HepG2 (cell line): Measurements from ENCODE around the gene ATP6V0E1. TPM values are rescaled to one million over a fixed set of nuclear protein-coding genes. Genes with fewer than 3 reads are reported as not detected.

ENCODE experiments used
- AHDC1 ChIP-seq: sonication (generic); formaldehyde crosslinking; IDR thresholded peaks from 2 replicates; pipeline ENCODE4 v1.5.1; 2020; ENCODE audit warnings: mild to moderate bottlenecking, missing genetic modification reagents, borderline replicate concordance
- ERF ChIP-seq: IDR thresholded peaks from 2 replicates; pipeline ENCODE4 v1.6.1; 2018; ENCODE audit warnings: missing biosample characterization, missing genetic modification reagents
- FIP1L1 ChIP-seq: fragments of 200-400 bp; formaldehyde crosslinking; IDR thresholded peaks from 2 replicates; pipeline ENCODE4 v1.6.1; 2018; ENCODE audit warnings: low read depth, mild to moderate bottlenecking, low read length, moderate library complexity, borderline replicate concordance; ENCODE audit not compliant: insufficient read depth
- KMT2A ChIP-seq: sonication (generic); formaldehyde crosslinking; IDR thresholded peaks from 2 replicates; pipeline ENCODE4 v1.4.0; 2020; ENCODE audit warnings: missing genetic modification reagents
- NCOA2 ChIP-seq: sonication (generic); formaldehyde crosslinking; IDR thresholded peaks from 2 replicates; pipeline ENCODE4 v1.8.0; 2022; ENCODE audit warnings: inconsistent platforms
- PAXIP1 ChIP-seq: sonication (generic); formaldehyde crosslinking; conservative IDR thresholded peaks from 2 replicates; pipeline ENCODE4 v1.4.0; 2020; ENCODE audit warnings: mild to moderate bottlenecking, missing genetic modification reagents, moderate library complexity
- SAP130 ChIP-seq: IDR thresholded peaks from 2 replicates; pipeline ENCODE4 v1.6.1; 2016; ENCODE audit warnings: low read depth
- SIX4 ChIP-seq: sonication (generic); formaldehyde crosslinking; IDR thresholded peaks from 2 replicates; pipeline ENCODE4 v1.4.0; 2020; ENCODE audit warnings: missing genetic modification reagents
- SOX13 ChIP-seq, 3 experiments: fragments of 450-650 bp in 1 of 3; sonication (generic) in 1 of 3; formaldehyde crosslinking in 1 of 3; IDR thresholded peaks in 2 of 3; conservative IDR thresholded peaks in 1 of 3; 2 replicates each; pipeline versions ENCODE4 v1.5.0 to v1.6.1; 2016 to 2020; ENCODE audit warnings: antibody characterized with exemption in 1 of 3, mild to moderate bottlenecking in 1 of 3, missing compliant biosample characterization in 1 of 3, missing genetic modification reagents in 1 of 3, moderate library complexity in 1 of 3
- SP5 ChIP-seq: IDR thresholded peaks from 2 replicates; pipeline ENCODE4 v1.6.1; 2016; ENCODE audit warnings: low read depth, borderline replicate concordance
- ZBTB10 ChIP-seq: sonication (generic); formaldehyde crosslinking; IDR thresholded peaks from 2 replicates; pipeline ENCODE4 v1.4.0; 2020; ENCODE audit warnings: missing genetic modification reagents, borderline replicate concordance
- ZNF292 ChIP-seq: sonication (generic); formaldehyde crosslinking; IDR thresholded peaks from 2 replicates; pipeline ENCODE4 v1.8.1; 2022; ENCODE audit warnings: mild to moderate bottlenecking, low read depth, missing genetic modification reagents, borderline replicate concordance
- ZNF557 ChIP-seq: sonication (generic); formaldehyde crosslinking; IDR thresholded peaks from 2 replicates; pipeline ENCODE4 v1.4.0; 2020; ENCODE audit warnings: missing genetic modification reagents
- ZNF891 ChIP-seq: sonication (generic); formaldehyde crosslinking; IDR thresholded peaks from 2 replicates; pipeline ENCODE4 v1.5.0; 2020; ENCODE audit warnings: mild to moderate bottlenecking, missing genetic modification reagents
- polyA plus RNA-seq, 8 experiments: library from polyadenylated mRNA; depleted of rRNA in 3 of 8; stranded (reverse) in 7 of 8; unstranded in 1 of 8; fragments of >200 nt; fragmentation: Illumina TruSeq in 4 of 8; extraction: Trizol in 4 of 8; gene quantifications; 2 replicates each; pipeline versions ENCODE4 v1.2.1 to v1.2.3, GENCODE V29; 2011 to 2016; ENCODE audit warnings: low read depth in 4 of 8, missing spikeins in 1 of 8, mixed read lengths in 1 of 8; ENCODE audit not compliant: insufficient read depth in 1 of 8
- total RNA-seq, 5 experiments: library from RNA; depleted of rRNA; stranded (reverse); fragments of >200 nt; fragmentation: Illumina TruSeq; extraction: Trizol; gene quantifications; 2 replicates each; pipeline ENCODE4 v1.2.3, GENCODE V29; 2016; ENCODE audit warnings: low read depth in 1 of 5
- TF ChIP-seq, protein P1 (sequence below): sonication (generic); formaldehyde crosslinking; IDR thresholded peaks from 2 replicates; pipeline ENCODE4 v1.4.0; 2020; ENCODE audit warnings: missing genetic modification reagents, borderline replicate concordance

Gene ATP6V0E1
- total and polyA plus RNA-seq, 2 of the 13 experiments (the other 11 are each of a cell fraction or from before 2014, with no cell fraction given) = 143 to 215 TPM

- peak; percentile 56; the same call in 1 of the 2 replicates for TF ChIP-seq AHDC1
- TF ChIP-seq SP5 (CRISPR knock-in tag) = no peak
- no peak for TF ChIP-seq FIP1L1
- no peak for TF ChIP-seq ZNF557 (CRISPR knock-in tag)
- peak; percentile 68 for TF ChIP-seq SAP130 (CRISPR knock-in tag)
- TF ChIP-seq KMT2A (CRISPR knock-in tag) = peak; percentile 28; the same call in 1 of the 2 replicates
- peak; percentile 56; the same call in 1 of the 2 replicates for TF ChIP-seq PAXIP1 (CRISPR knock-in tag)
- TF ChIP-seq ERF (CRISPR knock-in tag) = 0 out of 2 replicates have a peak, but pooled peaks have one; percentile 16
- TF ChIP-seq SIX4 (CRISPR knock-in tag) = peak; percentile 96
- TF ChIP-seq NCOA2 = peak; percentile 50; the same call in 1 of the 2 replicates
- no peak for TF ChIP-seq ZNF891 (CRISPR knock-in tag)
- peak; percentile 19; the same call in 1 of the 2 replicates for TF ChIP-seq ZNF292 (CRISPR knock-in tag)
- TF ChIP-seq ZBTB10 (CRISPR knock-in tag) = no peak
- TF ChIP-seq, protein P1, sequence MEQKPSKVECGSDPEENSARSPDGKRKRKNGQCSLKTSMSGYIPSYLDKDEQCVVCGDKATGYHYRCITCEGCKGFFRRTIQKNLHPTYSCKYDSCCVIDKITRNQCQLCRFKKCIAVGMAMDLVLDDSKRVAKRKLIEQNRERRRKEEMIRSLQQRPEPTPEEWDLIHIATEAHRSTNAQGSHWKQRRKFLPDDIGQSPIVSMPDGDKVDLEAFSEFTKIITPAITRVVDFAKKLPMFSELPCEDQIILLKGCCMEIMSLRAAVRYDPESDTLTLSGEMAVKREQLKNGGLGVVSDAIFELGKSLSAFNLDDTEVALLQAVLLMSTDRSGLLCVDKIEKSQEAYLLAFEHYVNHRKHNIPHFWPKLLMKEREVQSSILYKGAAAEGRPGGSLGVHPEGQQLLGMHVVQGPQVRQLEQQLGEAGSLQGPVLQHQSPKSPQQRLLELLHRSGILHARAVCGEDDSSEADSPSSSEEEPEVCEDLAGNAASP (CRISPR knock-in tag) = 0 out of 2 replicates have a peak, but pooled peaks have one; percentile 10
- no peak for TF ChIP-seq SOX13 (IDR thresholded peaks at IDR 0.05)
- peak in 1 of 2 experiments; percentile 59; a peak in 2 of 4 replicates for TF ChIP-seq SOX13 (CRISPR knock-in tag; conservative IDR thresholded peaks at IDR 0.05 in 1 of 2, IDR thresholded peaks at IDR 0.05 in 1 of 2)
Observed at GRCh38 chr5:173016598-173017046, 33.1 kb downstream of the ATP6V0E1 start (continued).
